Measurements from ENCODE around the gene OSBPL6. TPM values are rescaled to one million over a fixed set of nuclear protein-coding genes. Genes with fewer than 3 reads are reported as not detected.

OSBPL6 gene
- total RNA-seq, 1 donor from 2014 or later, result 6.9 TPM

DNA sequence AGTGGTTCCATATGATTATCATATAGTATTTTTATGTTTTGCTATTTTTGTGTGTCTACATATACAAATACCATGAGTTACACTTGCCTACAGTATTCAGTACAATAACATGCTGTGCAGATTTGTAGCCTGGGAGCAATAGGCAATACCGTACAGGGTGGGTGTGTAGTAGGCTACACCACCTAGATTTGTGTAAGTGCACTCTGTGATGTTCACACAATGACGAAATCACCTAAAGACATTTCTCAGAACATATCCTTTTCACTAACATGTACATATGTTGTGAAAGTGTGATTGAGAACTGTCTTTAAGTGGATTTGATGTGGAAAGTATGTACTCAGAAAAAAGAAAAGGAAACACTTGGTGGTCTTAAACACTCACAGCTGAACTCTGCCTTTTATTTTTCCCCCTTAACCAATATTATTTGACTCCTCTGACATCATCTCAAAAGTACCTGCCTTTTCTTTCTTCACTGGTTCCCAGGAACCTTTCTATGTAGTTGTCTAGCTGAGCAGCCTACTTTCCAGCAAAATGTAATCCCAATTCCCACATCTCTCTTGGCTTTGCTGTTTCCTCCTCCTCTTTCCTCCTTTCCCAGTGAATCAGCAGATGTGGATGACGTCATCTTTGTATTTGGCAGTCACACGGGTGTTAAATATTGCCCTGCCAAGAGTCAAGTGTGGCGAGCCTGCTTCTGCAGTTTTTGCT lies 47.7 kb downstream of the OSBPL6 start:
- no peak overlapping the region for H3K27ac Mint-ChIP-seq
- H3K9me3 Mint-ChIP-seq, result no peaks in the 10 kb centered on the region
- no peak for DNase-seq (ENCODE audit: extremely low spot score, unreplicated experiment)

DNA sequence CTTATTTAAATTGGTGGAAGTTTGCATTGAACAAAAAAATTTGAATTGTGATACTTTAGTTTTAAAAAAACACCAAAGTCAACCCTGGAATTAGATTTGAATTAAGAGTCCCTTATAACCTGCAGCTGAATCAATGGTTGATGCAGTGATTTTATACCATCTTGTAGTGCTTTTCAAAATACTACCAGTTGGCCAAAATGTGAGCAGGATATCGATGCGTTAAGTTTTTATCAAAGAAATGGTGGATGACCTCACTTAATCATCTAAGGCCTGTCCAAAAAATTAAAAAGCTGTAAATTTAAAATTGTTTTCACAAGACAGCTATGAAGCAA lies 48.2 kb downstream of the OSBPL6 start:
- Mint-ChIP-seq H3K4me1 (ENCODE audit: unreplicated experiment) (peaks cover 9% of the 10 kb centered on the region), H3K36me3 (peaks cover 4% of the 10 kb centered on the region), H3K9me3 (no peaks in the 10 kb centered on the region), H3K27ac (no peak overlapping the region), H3K4me3 (no peak overlapping the region), H3K27me3 (no peaks in the 10 kb centered on the region)
- no peak for TF ChIP-seq CTCF (conservative IDR thresholded peaks at IDR 0.05)
- DNase-seq (ENCODE audit: extremely low spot score, unreplicated experiment), result no peak

More for the DNA sequence above, 47.7 kb downstream of the OSBPL6 start:
- Mint-ChIP-seq H3K4me1 (ENCODE audit: unreplicated experiment) (peaks cover 7% of the 10 kb centered on the region), H3K27me3 (no peaks in the 10 kb centered on the region), H3K4me3 (no peak overlapping the region), H3K36me3 (peaks cover 4% of the 10 kb centered on the region)
- TF ChIP-seq CTCF (conservative IDR thresholded peaks at IDR 0.05), result no peak

- Mint-ChIP-seq H3K36me3 (no peaks in the 10 kb centered on the region), H3K27me3 (no peaks in the 10 kb centered on the region), H3K9me3 (no peaks in the 10 kb centered on the region), H3K4me1 (ENCODE audit: unreplicated experiment) (peaks cover 9% of the 10 kb centered on the region), H3K27ac (no peak overlapping the region), H3K4me3 (no peak overlapping the region)
- no peak for DNase-seq (ENCODE audit: extremely low spot score, unreplicated experiment)
- no peak for TF ChIP-seq CTCF (conservative IDR thresholded peaks at IDR 0.05)
Measured at GRCh38 chr2:178243961-178244360, 49.6 kb downstream of the OSBPL6 start.

GRCh38 chr2:178244777-178245176 lies 50.5 kb downstream of the OSBPL6 start:
- Mint-ChIP-seq H3K27ac (no peak overlapping the region), H3K4me1 (ENCODE audit: unreplicated experiment) (peaks cover 9% of the 10 kb centered on the region), H3K36me3 (no peaks in the 10 kb centered on the region), H3K4me3 (no peak overlapping the region), H3K9me3 (no peaks in the 10 kb centered on the region), H3K27me3 (no peaks in the 10 kb centered on the region)
- no peak for TF ChIP-seq CTCF (conservative IDR thresholded peaks at IDR 0.05)
- DNase-seq (ENCODE audit: extremely low spot score, unreplicated experiment), result no peak

DNA sequence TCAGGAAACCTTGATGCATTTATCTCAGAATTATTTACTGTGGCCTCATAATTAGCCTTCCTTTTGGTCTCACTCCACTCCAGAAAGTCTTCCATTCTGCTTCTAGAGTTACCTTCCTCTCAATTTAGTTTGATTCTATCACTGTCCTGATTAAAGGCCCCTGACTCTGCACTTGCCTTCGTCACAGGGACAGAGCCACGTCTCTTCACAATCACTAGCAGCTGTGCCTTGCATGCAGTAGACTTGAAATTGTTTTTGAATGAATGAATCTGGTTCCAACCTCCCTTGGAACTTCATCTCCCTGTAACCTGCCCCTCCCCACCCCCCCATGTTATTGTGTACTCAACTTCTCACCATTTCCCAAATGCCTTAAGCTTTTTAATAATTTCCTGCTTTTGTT lies 52.4 kb downstream of the OSBPL6 start:
- Mint-ChIP-seq H3K27me3 (peaks cover 3% of the 10 kb centered on the region), H3K4me1 (ENCODE audit: unreplicated experiment) (peaks cover 18% of the 10 kb centered on the region)
- DNase-seq (ENCODE audit: extremely low spot score, unreplicated experiment), result no peak

More for the DNA sequence above, 52.4 kb downstream of the OSBPL6 start:
- Mint-ChIP-seq H3K27ac (no peak overlapping the region), H3K9me3 (no peaks in the 10 kb centered on the region), H3K4me3 (no peak overlapping the region), H3K36me3 (no peaks in the 10 kb centered on the region)
- TF ChIP-seq CTCF (conservative IDR thresholded peaks at IDR 0.05), result no peak
